Spleen (tissue), 11 donors: ENCODE data around the gene RPL29. TPM values are rescaled to one million over a fixed set of nuclear protein-coding genes. Genes with fewer than 3 reads are reported as not detected.

Source experiments
- DNase-seq: peaks from one replicate; pipeline ENCODE4 v3.0.0-alpha.2; 2020
- H3K27ac ChIP-seq, 8 donors: fragments of 200-600 bp; sonication (generic) in 7 of 8; 1 replicate in 4 of 8; 2 replicates in 4 of 8; pipeline versions ENCODE4 v1.5.0 to v1.8.0; 2016 to 2021; ENCODE audit warnings: inconsistent platforms in 4 of 8, mild to moderate bottlenecking in 4 of 8, moderate library complexity in 1 of 8
- H3K27me3 ChIP-seq, 7 donors: fragments of 200-600 bp; sonication (generic) in 6 of 7; replicated peaks in 1 of 7; 1 replicate in 4 of 7; 2 replicates in 3 of 7; pipeline versions ENCODE4 v1.5.0 to v1.8.0; 2016 to 2021; ENCODE audit warnings: inconsistent platforms in 3 of 7, mild to moderate bottlenecking in 1 of 7
- H3K36me3 ChIP-seq, 6 donors: fragments of 200-600 bp; sonication (generic) in 5 of 6; 1 replicate in 4 of 6; 2 replicates in 2 of 6; pipeline versions ENCODE4 v1.5.0 to v1.8.0; 2016 to 2021; ENCODE audit warnings: inconsistent platforms in 2 of 6
- H3K4me1 ChIP-seq, 6 donors: fragments of 200-600 bp; sonication (generic) in 5 of 6; 1 replicate in 3 of 6; 2 replicates in 3 of 6; pipeline versions ENCODE4 v1.5.0 to v1.8.0; 2016 to 2021; ENCODE audit warnings: inconsistent platforms in 3 of 6
- H3K4me3 ChIP-seq, 8 donors: fragments of 200-600 bp; sonication (generic) in 7 of 8; 1 replicate in 4 of 8; 2 replicates in 4 of 8; pipeline versions ENCODE4 v1.5.0 to v1.8.0; 2016 to 2021; ENCODE audit warnings: inconsistent platforms in 4 of 8, mild to moderate bottlenecking in 4 of 8, moderate library complexity in 2 of 8
- H3K9me3 ChIP-seq, 8 donors: fragments of 200-600 bp; sonication (generic) in 7 of 8; 1 replicate in 4 of 8; 2 replicates in 4 of 8; pipeline versions ENCODE4 v1.5.0 to v1.8.0; 2016 to 2021; ENCODE audit warnings: inconsistent platforms in 4 of 8
- POLR2A ChIP-seq, 3 donors: fragments of 450-650 bp; IDR thresholded peaks; one replicate each; pipeline ENCODE4 v1.5.1; 2017; ENCODE audit warnings: antibody characterized with exemption in 3 of 3, mild to moderate bottlenecking in 1 of 3
- POLR2AphosphoS5 ChIP-seq, 3 donors: sonication (generic); formaldehyde crosslinking; IDR thresholded peaks; one replicate each; pipeline ENCODE4 v1.5.1; 2017; ENCODE audit warnings: antibody characterized with exemption in 3 of 3
- WGBS, 5 donors: extraction: QIAGEN DNeasy Blood & Tissue Kit in 3 of 5; methylation state at CpG; one replicate each; pipeline versions ENCODE4 v1.1.5 to v1.1.7; 2013 to 2018; 5-methylcytosine and 5-hydroxymethylcytosine counted together
- intact Hi-C: fragments of 100-400 bp; cut with DNase I; formaldehyde crosslinking; loops from one replicate; pipeline ENCODE4 v1.15.0; 2023; ENCODE audit warnings: low total_unique reads
- polyA plus RNA-seq, 3 donors: library from polyadenylated mRNA; stranded (reverse); fragments of 200-250 nt; gene quantifications; one replicate each; pipeline ENCODE4 v1.2.1, GENCODE V29; 2013
- total RNA-seq, 7 donors: library from RNA; depleted of rRNA in 3 of 7; stranded (reverse); fragments of >200 nt in 3 of 7; fragmentation: NEBNext Ultra II Directional in 4 of 7; extraction: Animal tissue kit (Norgen Biotek cat#: 25700) in 4 of 7; gene quantifications; one replicate each; pipeline versions ENCODE4 v1.1.0 to v1.2.1, GENCODE V29; 2016 to 2021
- TF ChIP-seq, protein P1 (sequence below), 11 experiments: fragments of 200-600 bp in 7 of 11; fragments of 450-650 bp in 4 of 11; sonication (generic) in 4 of 11; IDR thresholded peaks in 8 of 11; conservative IDR thresholded peaks in 3 of 11; 1 replicate in 7 of 11; 2 replicates in 4 of 11; pipeline versions ENCODE4 v1.4.0 to v1.8.0; 2016 to 2021; ENCODE audit warnings: antibody characterized with exemption in 11 of 11, inconsistent platforms in 4 of 11, mild to moderate bottlenecking in 1 of 11
- donor health status: healthy with polysubstance abuse.
- donor health status: DM: no; HTN: no; CAD: no; lungs with moderate emphysema.
- donor health status: DM: no; HTN: no; CAD: no.
- donor health status: Bipolar disorder and iron deficiency.
- donor health status: healthy.
- donor health status: DM: no; HTN: no; CAD: no.
- donor health status: DM: yes; HTN: yes; CAD: no.

The RPL29 gene
- total and polyA plus RNA-seq, 10 donors = 684 to 4,302 (median 1,095) TPM

DNA sequence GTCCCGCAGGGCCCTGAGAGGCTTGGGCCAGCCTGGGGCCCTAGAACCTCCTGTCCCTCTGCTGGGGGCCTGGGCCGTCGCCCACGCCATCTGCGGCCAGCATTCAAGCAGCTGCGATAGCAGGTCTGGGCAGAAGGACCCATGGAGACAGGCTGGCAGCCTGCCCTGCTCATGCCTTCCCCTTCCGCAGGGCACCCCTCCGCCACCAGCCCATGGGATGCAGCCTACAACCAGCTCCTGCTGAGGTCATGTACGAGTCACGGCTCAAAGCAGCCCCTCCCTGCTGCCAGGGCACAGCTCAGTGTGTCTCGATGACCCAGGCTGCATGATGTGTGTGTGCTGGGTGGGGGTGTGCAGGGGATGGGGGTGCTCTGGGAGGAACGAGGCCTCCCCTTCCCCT is 32.9 kb upstream of the RPL29 start:
- no peaks in the 10 kb centered on the region for H3K27me3 ChIP-seq
- H3K27ac ChIP-seq = no peak overlapping the region
- H3K9me3 ChIP-seq = no peaks in the 10 kb centered on the region
- no peaks in the 10 kb centered on the region for H3K36me3 ChIP-seq
- peaks cover 8 to 45% (median 22%) of the 10 kb centered on the region in 6 donors for H3K4me1 ChIP-seq
- H3K4me3 ChIP-seq = no peak overlapping the region
- DNase-seq = no peak
- no peak for TF ChIP-seq POLR2AphosphoS5 (IDR thresholded peaks at IDR 0.05)
- TF ChIP-seq, protein P1, sequence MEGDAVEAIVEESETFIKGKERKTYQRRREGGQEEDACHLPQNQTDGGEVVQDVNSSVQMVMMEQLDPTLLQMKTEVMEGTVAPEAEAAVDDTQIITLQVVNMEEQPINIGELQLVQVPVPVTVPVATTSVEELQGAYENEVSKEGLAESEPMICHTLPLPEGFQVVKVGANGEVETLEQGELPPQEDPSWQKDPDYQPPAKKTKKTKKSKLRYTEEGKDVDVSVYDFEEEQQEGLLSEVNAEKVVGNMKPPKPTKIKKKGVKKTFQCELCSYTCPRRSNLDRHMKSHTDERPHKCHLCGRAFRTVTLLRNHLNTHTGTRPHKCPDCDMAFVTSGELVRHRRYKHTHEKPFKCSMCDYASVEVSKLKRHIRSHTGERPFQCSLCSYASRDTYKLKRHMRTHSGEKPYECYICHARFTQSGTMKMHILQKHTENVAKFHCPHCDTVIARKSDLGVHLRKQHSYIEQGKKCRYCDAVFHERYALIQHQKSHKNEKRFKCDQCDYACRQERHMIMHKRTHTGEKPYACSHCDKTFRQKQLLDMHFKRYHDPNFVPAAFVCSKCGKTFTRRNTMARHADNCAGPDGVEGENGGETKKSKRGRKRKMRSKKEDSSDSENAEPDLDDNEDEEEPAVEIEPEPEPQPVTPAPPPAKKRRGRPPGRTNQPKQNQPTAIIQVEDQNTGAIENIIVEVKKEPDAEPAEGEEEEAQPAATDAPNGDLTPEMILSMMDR (IDR thresholded peaks at IDR 0.05 in 8 of 11, conservative IDR thresholded peaks at IDR 0.05 in 3 of 11) = no peak
- no peak for TF ChIP-seq POLR2A (IDR thresholded peaks at IDR 0.05)
- intact Hi-C loops = no loop called here
- WGBS, 5 donors = 70 to 93% (median 78%) methylated on average over 6 to 12 of the region's 12 CpGs

DNA sequence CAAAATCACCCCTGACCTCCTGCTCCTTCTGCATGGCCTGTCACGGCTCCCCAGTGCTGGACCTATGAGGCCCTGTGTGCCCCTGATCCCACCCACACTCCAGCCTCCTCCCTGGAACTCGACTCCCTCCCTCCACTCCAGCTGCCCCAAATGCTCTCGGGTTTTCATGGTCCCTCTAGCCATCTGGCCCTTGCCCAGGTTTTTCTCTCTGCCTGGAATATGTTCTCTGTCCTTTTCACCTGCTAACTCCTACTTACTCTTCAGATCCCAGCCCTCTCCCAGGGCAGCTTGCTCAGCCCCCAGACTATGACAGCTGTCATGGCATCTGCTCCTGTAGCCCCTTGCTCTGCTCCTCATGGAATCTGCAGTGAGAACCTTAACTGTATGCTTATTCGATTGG is 30.3 kb upstream of the RPL29 start:
- intact Hi-C loops = no loop called here
- 70 to 79% (median 71%) methylated on average over 4 of the region's 4 CpGs for WGBS, 5 donors
- no peaks in the 10 kb centered on the region for H3K9me3 ChIP-seq
- H3K27ac ChIP-seq = no peak overlapping the region
- no peaks in the 10 kb centered on the region for H3K27me3 ChIP-seq
- no peak for TF ChIP-seq POLR2AphosphoS5 (IDR thresholded peaks at IDR 0.05)
- TF ChIP-seq, protein P1 (IDR thresholded peaks at IDR 0.05 in 8 of 11, conservative IDR thresholded peaks at IDR 0.05 in 3 of 11) = no peak
- TF ChIP-seq POLR2A (IDR thresholded peaks at IDR 0.05) = no peak
- H3K4me1 ChIP-seq = peaks cover 16 to 69% (median 40%) of the 10 kb centered on the region in 6 donors
- H3K4me3 ChIP-seq = no peak overlapping the region
- no peaks in the 10 kb centered on the region for H3K36me3 ChIP-seq
- no peak for DNase-seq

DNA sequence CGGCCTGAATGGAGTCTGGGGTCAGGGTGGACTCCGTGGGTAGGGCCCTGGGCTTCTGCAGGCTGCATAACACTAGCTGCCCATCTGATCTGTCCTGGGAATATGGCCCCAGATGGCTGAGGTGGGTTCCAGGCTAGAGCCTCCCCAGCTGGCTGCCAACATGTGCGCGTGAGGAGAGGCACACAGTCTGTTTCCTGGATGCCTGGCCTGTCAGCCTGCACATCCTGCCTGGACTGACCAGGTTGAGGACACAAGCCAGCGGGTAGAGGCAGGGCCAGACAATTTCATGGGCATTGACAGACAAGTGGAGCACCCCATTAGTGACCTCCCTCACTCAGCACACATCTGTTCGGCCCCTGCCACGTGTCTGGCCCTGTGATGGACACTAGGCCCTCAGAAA is 29.8 kb upstream of the RPL29 start:
- H3K4me1 ChIP-seq = peaks cover 16 to 75% (median 43%) of the 10 kb centered on the region in 6 donors
- H3K27me3 ChIP-seq = no peaks in the 10 kb centered on the region
- peak; percentile 78 for DNase-seq
- H3K27ac ChIP-seq = no peak overlapping the region
- H3K36me3 ChIP-seq = no peaks in the 10 kb centered on the region
- intact Hi-C loops = no loop called here
- H3K9me3 ChIP-seq = no peaks in the 10 kb centered on the region
- H3K4me3 ChIP-seq = no peak overlapping the region
- TF ChIP-seq POLR2A (IDR thresholded peaks at IDR 0.05) (no peak), POLR2AphosphoS5 (IDR thresholded peaks at IDR 0.05) (peak; percentile 69 to 81 (median 79))
- TF ChIP-seq, protein P1 (IDR thresholded peaks at IDR 0.05 in 8 of 11, conservative IDR thresholded peaks at IDR 0.05 in 3 of 11) = no peak
- 59 to 85% (median 76%) methylated on average over 5 to 7 of the region's 7 CpGs for WGBS, 5 donors

DNA sequence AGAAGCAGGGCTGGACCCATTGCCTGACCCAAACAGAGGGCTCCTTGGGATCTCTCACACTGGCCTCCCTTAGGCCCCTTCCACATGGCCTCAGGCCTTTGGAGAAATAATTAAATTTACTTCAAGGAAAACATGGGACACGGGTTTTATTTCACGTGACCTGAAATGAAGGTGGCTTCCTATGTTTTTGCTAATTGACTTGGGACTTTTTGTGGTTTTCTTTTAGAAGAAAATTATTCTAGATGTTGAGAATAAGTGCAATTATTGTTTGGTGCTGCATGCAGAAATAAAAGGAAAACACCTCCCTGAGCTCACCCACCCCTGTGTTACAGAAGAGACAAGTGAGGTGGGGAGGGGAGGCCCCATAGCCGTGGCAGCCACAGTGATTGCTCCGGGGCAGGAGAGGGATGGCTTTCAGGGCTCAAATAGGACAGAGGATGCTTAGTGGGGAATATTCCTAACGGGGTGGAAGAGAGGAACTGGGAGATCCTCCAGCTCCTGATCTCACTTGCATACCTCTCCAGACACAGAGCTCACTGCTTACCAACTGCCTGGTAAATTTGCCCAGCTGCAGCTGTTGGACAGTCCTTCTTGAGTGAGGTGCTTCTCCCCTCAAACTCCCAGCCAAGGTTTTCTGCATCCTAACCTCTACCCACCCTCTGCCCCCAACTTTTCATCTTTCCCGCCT is 29.2 kb upstream of the RPL29 start:
- no peak for DNase-seq
- TF ChIP-seq POLR2AphosphoS5 (IDR thresholded peaks at IDR 0.05) (no peak), POLR2A (IDR thresholded peaks at IDR 0.05) (no peak)
- TF ChIP-seq, protein P1 (IDR thresholded peaks at IDR 0.05 in 8 of 11, conservative IDR thresholded peaks at IDR 0.05 in 3 of 11) = no peak
- Histone ChIP-seq H3K4me3 (no peak overlapping the region), H3K36me3 (no peaks in the 10 kb centered on the region), H3K4me1 (peaks cover 16 to 80% (median 47%) of the 10 kb centered on the region in 6 donors), H3K27ac (no peak overlapping the region), H3K9me3 (no peaks in the 10 kb centered on the region), H3K27me3 (no peaks in the 10 kb centered on the region)
- intact Hi-C loops = no loop called here
- 70 to 88% (median 87%) methylated on average over 6 of the region's 6 CpGs for WGBS, 5 donors
